Activated CD4-positive, alpha-beta T cell treated with anti-CD3 and anti-CD28 coated beads for 1 hour (primary cell): ENCODE data around the gene ADCY7.

Experiments used
- DNase-seq: peaks from one replicate; pipeline ENCODE4 v3.0.0-alpha.2; 2020

The ADCY7 gene

GRCh38 chr16:50251375-50252081 lies 14.8 kb upstream of the ADCY7 start:
- DNase-seq: no peak

- no peak for DNase-seq
Measured at GRCh38 chr16:50252082-50252611, 14.2 kb upstream of the ADCY7 start.

DNA sequence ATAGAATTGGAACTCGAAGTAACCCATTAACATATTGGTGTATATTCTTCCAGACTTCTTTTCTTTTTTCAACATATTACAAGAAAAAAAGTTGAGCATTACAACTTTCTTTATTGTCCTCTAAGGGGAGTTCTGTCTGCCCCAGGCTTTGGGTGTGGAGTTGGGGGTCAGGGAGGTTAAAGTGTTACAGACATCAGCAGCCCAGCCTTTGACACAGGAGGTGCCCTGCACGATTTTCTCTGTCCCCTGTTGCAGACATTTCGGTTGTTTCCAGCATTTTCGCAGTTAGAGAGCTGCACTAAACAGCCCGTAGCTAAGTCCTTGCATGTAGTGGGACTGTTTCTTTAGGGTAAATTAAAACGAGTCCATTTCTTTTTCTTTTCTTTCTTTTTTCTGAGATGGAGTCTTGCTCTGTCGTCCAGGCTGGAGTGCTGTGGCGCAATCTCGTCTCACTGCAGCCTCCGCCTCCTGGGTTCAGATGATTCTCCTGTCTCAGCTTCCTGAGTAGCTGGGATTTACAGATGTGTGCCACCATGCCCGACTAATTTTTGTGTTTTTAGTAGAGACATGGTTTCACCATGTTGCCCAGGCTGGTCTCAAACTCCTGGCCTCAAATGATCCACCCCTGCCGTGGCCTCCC lies 13.4 kb upstream of the ADCY7 start:
- no peak for DNase-seq

GRCh38 chr16:50253514-50253910 lies 12.8 kb upstream of the ADCY7 start:
- no peak for DNase-seq

DNA sequence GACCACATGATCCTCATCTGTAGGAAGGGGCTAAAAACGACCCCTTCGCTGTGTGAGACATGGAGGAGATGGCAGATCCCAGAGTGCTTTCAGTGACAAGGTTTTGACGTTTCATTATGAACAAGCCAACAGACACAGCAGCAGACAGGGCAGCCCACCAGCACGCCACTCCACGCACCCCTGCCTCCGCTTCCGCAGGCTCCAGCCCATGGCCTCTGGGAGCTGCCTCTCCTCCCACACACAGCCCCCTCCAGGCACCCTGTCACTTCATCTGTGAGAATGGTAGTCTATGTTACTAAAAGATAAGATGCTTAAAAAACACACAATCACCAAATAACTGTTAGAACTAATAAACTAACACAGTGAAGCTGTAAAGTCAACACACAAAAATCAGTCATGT lies 12.3 kb upstream of the ADCY7 start:
- no peak for DNase-seq

DNA sequence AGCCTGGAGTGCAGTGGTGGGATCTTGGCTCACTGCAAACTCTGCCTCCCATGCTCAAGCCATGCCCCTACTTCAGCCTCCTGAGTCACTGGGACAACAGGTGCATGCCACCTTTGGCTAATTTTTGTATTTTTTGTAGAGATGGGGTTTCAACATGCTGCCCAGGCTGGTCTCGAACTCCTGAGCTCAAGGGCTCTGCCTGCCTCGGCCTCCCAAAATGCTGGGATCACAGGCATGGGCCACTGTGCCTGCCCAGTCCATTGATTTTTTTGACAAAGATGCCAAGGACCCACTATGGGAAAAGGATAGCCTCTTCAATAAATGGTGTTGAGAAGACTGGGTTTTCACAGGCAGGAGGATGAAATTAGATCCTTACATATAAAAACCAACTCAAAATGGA lies 10.8 kb upstream of the ADCY7 start:
- no peak for DNase-seq

DNA sequence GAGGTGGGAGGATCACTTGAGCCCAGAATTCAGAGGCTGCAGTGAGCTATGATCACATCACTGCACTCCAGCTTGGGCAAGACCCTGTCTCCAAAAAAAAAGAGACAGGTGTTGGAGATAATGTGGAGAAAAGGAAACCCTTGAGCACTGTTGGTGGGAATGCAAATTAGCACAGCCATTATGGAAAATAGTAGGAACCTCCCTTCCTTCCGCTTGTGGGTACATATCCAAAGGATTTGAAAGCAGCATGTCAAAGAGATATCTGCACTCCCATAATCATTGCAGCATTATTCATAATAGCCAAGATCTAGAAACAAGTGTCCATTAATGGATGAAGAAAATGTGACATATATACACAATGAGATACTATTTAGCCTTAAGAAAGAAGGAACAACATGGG lies 9.7 kb upstream of the ADCY7 start:
- DNase-seq: no peak

GRCh38 chr16:50257876-50258275 lies 8.5 kb upstream of the ADCY7 start:
- DNase-seq: no peak

GRCh38 chr16:50259334-50260205 lies 6.8 kb upstream of the ADCY7 start:
- DNase-seq: no peak

DNA sequence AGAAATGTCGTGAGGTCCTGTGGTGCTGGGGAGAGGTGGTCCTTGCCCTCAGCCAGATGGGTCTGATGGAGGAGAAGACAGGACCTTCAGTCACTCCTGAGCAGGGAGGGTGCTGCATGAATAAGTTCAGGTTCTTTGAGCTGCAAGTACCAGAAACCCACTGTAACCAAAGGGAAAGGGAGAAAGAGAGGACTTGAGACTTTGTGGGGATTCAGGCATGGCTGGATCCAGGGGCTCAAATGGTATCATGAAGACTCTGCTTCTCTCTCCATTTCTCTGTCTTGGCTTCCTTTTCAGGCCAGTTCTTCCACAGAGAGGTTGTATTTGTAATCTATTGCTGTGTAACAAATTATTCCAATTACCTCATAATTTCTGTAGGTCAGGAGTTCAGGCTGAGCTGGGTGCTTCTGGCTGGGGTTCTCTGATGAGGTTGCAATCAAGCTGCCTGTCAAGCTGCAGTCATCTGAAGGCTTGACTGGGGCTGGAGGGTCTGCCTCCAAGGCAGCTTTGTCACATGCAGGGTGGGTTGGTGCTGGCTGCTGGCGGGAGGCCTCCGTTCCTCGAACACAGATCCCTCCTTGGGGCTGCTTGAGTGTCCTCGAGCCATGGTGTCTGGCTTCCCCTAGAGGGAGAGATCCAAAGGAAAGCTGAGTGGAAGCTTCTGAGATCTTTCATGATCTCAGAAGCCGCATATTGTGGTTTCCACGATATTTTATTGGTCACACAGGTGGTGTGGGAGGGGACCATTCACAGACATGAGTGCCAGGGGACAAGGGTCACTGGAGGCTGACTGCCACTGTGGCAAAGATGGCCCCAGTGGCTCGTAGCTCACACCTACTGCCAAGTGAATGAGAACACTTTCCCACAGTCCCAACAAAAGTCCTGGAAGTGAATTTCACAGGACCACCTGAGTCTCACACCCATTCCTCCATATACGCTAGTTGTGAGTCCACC lies 5.9 kb upstream of the ADCY7 start:
- no peak for DNase-seq

- no peak for DNase-seq
Measured at GRCh38 chr16:50261160-50261706, 5.1 kb upstream of the ADCY7 start.

DNA sequence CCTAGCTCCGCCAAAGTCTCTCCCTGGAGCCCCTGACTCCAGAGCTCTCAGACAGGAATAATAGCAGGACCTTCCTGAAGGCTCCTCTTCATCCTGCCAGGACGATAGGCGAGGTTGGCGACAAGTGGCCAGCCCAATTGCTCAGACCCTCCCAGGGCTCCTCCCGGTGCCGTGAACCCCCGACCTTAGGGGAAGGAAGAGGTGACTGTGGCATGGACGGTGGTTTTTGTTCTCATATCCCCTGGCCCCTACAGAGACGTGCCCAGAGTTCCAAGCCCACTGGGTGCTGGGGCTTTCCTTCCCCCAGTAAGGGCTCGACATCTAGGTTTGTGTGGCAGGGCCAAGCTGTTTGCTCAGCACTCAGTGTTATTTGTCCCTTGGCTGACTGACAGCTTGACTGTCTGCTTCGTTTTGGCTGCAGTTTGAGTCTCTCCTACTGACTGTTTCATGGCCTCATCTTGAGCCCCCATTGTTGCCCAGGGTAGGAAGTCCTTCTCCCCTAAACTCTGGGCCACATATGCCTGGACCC lies 4.6 kb upstream of the ADCY7 start:
- no peak for DNase-seq

- DNase-seq: no peak
Measured at GRCh38 chr16:50263060-50263909, 3.1 kb upstream of the ADCY7 start.

- DNase-seq: no peak
Measured at GRCh38 chr16:50263940-50264929, 2.1 kb upstream of the ADCY7 start.

- DNase-seq: no peak
Measured at GRCh38 chr16:50265260-50265659, 1.1 kb upstream of the ADCY7 start.

GRCh38 chr16:50265716-50266336 lies 525 bp upstream of the ADCY7 start:
- no peak for DNase-seq

DNA sequence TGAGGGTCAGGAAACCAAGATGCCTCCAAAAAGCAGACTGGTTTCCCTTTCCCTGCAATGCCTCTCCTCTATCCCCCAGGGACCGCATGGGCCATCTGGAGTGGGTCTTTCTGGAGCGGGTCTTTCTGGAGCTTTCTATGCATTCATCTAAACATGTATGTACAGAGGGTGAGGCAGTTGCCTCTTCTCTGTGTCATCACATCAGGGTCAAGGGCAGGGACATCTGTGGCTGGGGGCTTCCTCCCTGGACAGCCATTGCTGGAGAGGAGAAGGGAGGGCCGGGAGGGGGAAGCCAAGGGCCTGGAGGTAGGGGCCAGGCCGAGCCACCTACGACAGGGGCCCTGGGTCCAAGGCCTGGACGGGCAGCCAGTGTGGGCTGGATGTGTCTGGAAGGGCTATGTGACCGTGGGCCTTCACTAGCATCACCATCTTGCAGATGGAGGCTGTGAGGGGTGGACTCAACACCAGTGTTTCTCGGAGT lies 840 bp downstream of the ADCY7 start:
- DNase-seq: no peak

DNA sequence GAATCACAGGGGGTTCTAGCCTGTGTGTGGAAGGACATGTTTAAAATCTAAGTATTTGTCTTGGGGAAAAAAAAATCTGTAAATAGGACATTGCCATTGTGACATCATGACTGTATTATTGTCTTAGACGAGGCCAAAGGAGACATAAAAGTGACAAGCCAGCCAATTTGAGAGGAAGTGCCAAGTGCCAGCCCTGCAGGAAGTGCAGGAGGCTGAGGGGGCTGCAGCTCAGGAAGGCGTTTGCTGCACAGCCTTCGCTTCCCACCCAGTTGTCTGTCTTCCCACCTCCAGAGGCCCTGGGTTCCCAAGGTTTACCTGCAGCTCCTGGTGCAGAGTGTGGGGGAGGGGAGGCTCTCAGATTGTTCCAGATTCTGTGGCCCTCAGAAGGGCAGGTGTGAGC lies 1.3 kb downstream of the ADCY7 start:
- no peak for DNase-seq

- DNase-seq: no peak
Measured at GRCh38 chr16:50268352-50268751, 2.0 kb downstream of the ADCY7 start.
